SK-N-SH (cell line): ENCODE results near the gene RAPGEFL1.

Source experiments
- CTCF ChIP-seq: fragments of 200-600 bp; sonication (generic); IDR thresholded peaks from 2 replicates; pipeline ENCODE4 v1.6.1; 2017; ENCODE audit warnings: antibody characterized with exemption, mild to moderate bottlenecking, moderate library complexity
- EP300 ChIP-seq, 2 experiments: IDR thresholded peaks; 2 replicates each; pipeline versions ENCODE4 v1.4.0 to v1.6.1; 2012; ENCODE audit warnings: borderline replicate concordance in 1 of 2, low read depth in 1 of 2, low read length in 1 of 2
- EZH2phosphoT487 ChIP-seq: fragments of 200-600 bp; sonication (generic); IDR thresholded peaks from 2 replicates; pipeline ENCODE4 v1.6.1; 2017; ENCODE audit warnings: low read depth, mixed run types, mild to moderate bottlenecking, antibody characterized with exemption, moderate library complexity, borderline replicate concordance
- GABPA ChIP-seq: IDR thresholded peaks from 2 replicates; pipeline ENCODE4 v1.4.0; 2012; ENCODE audit warnings: low read depth, mild to moderate bottlenecking
- MAX ChIP-seq: IDR thresholded peaks from 2 replicates; pipeline ENCODE4 v1.4.0; 2012; ENCODE audit warnings: low read depth
- PBX3 ChIP-seq: IDR thresholded peaks from 2 replicates; pipeline ENCODE4; 2012
- RAD21 ChIP-seq: IDR thresholded peaks from 2 replicates; pipeline ENCODE4 v1.6.1; 2012; ENCODE audit warnings: mild to moderate bottlenecking, low read length
- REST ChIP-seq: IDR thresholded peaks from 2 replicates; pipeline ENCODE4 v1.6.1; 2012; ENCODE audit warnings: mild to moderate bottlenecking, low read depth, low read length, moderate library complexity
- RFX5 ChIP-seq: IDR thresholded peaks from 2 replicates; pipeline ENCODE4 v1.6.1; 2012; ENCODE audit warnings: mild to moderate bottlenecking, improper control_type of control experiment, low read length
- USF2 ChIP-seq: fragments of 150-350 bp; IDR thresholded peaks from 2 replicates; pipeline ENCODE4 v1.6.1; 2017; ENCODE audit warnings: antibody characterized with exemption, low read length, low read depth, borderline replicate concordance

GRCh38 chr17:40151414-40151963, 25.8 kb upstream of the RAPGEFL1 start:
- no peak for TF ChIP-seq USF2
- no peak for TF ChIP-seq CTCF
- no peak for TF ChIP-seq REST
- no peak for TF ChIP-seq PBX3
- no peak for TF ChIP-seq GABPA
- no peak for TF ChIP-seq RFX5
- no peak for TF ChIP-seq RAD21
- TF ChIP-seq MAX = no peak
- TF ChIP-seq EZH2phosphoT487 = no peak
- TF ChIP-seq EP300 (IDR thresholded peaks at IDR 0.05; ENCODE audit: borderline replicate concordance in 1 of 2, low read depth in 1 of 2, low read length in 1 of 2) = no peak
